ENCODE data around the gene FGF8. TPM values are rescaled to one million over a fixed set of nuclear protein-coding genes. Genes with fewer than 3 reads are reported as not detected.
A peak's percentile ranks its signal among the peaks of the same experiment; 100 is the strongest.

The FGF8 gene, protein sequence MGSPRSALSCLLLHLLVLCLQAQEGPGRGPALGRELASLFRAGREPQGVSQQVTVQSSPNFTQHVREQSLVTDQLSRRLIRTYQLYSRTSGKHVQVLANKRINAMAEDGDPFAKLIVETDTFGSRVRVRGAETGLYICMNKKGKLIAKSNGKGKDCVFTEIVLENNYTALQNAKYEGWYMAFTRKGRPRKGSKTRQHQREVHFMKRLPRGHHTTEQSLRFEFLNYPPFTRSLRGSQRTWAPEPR
- total RNA-seq = not detected

DNA sequence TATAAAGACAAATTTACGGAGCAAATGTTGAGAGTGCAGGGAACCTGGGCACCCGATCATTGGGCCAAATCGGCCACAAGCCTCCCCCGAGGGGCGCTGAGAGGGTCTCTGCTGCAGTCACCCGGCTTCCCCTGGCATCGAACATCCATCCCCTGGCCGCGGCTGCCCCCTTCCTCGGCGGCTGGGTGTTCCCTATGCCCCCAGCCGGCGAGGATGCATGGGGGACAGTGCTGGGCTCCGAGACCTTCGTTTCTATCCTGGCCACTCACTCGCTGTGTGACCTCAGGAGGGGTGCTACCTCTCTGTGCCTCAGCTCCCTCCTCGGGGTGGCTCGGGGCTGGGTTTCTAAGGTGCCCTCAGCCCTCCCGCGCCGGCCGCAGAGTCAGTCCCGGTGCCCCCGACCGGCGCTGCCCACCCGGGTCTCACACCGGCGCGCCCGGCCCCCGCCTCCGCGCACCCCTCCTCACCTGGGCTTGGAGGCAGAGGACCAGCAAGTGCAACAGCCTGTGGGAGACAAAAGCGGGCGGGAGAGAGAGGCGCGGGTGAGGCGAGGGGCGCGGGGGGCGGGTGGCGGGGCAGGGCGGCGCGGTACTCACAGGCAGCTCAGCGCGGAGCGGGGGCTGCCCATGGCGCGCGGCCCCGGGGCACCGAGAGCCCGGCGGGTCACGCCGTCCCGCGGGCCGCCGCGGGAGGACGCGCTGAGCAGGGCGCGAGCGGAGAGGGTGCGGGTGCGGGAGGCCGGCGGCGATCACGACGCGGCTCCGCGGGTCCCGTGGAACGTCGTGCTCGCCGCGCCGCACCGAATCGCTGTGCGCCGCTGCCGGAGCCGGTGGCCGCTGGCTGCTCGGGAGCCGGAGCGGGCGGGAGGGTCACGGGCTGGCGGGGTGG is at the start of gene FGF8:
Gene FGF8, minus strand, starts transcription at position 842 of the 888 bp plus-strand sequence. Its CDS starts 214 bp downstream, at position 628.
- ATAC-seq = no peak
- TF ChIP-seq CTCF (IDR thresholded peaks at IDR 0.05) (no peak), POLR2AphosphoS5 (IDR thresholded peaks at IDR 0.05) (no peak), EP300 (IDR thresholded peaks at IDR 0.05) (no peak)
- H3K9me3 ChIP-seq = no peaks in the 10 kb centered on the region
- WGBS, 2 donors (ENCODE audit: low coverage in 1 of 2) = 0 to 3% methylated on average over 1 to 12 of the region's 98 CpGs
- H3K36me3 ChIP-seq = no peaks in the 10 kb centered on the region
- peaks cover 2 to 57% (median 31%) of the 10 kb centered on the region in 3 donors for H3K4me1 ChIP-seq
- peak within 1 kb of the TSS in 1 of 2 donors; percentile 46 for H3K4me3 ChIP-seq
- H3K27me3 ChIP-seq = peaks cover 97% of the 10 kb centered on the region
- H3K27ac ChIP-seq = no peak within 1 kb of the TSS

GRCh38 chr10:101824736-101825135 is 48.8 kb upstream of the FGF8 start:
- Histone ChIP-seq H3K27ac (no peak overlapping the region), H3K27me3 (no peaks in the 10 kb centered on the region), H3K4me1 (peaks cover 0 to 15% (median under 1%) of the 10 kb centered on the region in 3 donors), H3K4me3 (no peak overlapping the region), H3K9me3 (no peaks in the 10 kb centered on the region), H3K36me3 (peaks cover 0 to 10% of the 10 kb centered on the region in 2 donors)
- TF ChIP-seq CTCF (IDR thresholded peaks at IDR 0.05) (no peak), EP300 (IDR thresholded peaks at IDR 0.05) (no peak), POLR2A (IDR thresholded peaks at IDR 0.05) (no peak), POLR2AphosphoS5 (IDR thresholded peaks at IDR 0.05) (no peak)
- WGBS, 2 donors (ENCODE audit: low coverage in 1 of 2) = 82 to 88% methylated on average over 2 of the region's 2 CpGs
- no peak for ATAC-seq

- Histone ChIP-seq H3K27ac (peak overlapping the region; percentile 55 to 99 (median 97)), H3K36me3 (no peaks in the 10 kb centered on the region), H3K27me3 (no peaks in the 10 kb centered on the region), H3K9me3 (no peaks in the 10 kb centered on the region), H3K4me1 (peaks cover 0 to 33% (median 12%) of the 10 kb centered on the region in 3 donors), H3K4me3 (peak overlapping the region; percentile 95 to 100)
- ATAC-seq = peak; percentile 37
- TF ChIP-seq POLR2AphosphoS5 (IDR thresholded peaks at IDR 0.05) (no peak), EP300 (IDR thresholded peaks at IDR 0.05) (no peak), CTCF (IDR thresholded peaks at IDR 0.05) (no peak), POLR2A (IDR thresholded peaks at IDR 0.05) (no peak)
- 19 to 29% methylated on average over 9 to 10 of the region's 14 CpGs for WGBS, 2 donors (ENCODE audit: low coverage in 1 of 2)
These were observed 43.1 kb upstream of the FGF8 start for GRCh38 chr10:101818872-101819633.

GRCh38 chr10:101818119-101818871 is 42.4 kb upstream of the FGF8 start, which contains the start of gene OGA:
TSS of gene OGA (minus strand) at chr10:101818444. CDS start at chr10:101818022, 422 bp downstream.
- 0 to 1% methylated on average over 11 to 16 of the region's 47 CpGs for WGBS, 2 donors (ENCODE audit: low coverage in 1 of 2)
- H3K27ac ChIP-seq = peak within 1 kb of the TSS; percentile 89 to 99 (median 97)
- TF ChIP-seq POLR2A (IDR thresholded peaks at IDR 0.05) (peak; percentile 89 to 95), CTCF (IDR thresholded peaks at IDR 0.05) (no peak), POLR2AphosphoS5 (IDR thresholded peaks at IDR 0.05) (peak; percentile 97)
- ATAC-seq = peak; percentile 97
- H3K4me1 ChIP-seq = peaks cover 0 to 41% (median 15%) of the 10 kb centered on the region in 3 donors
- no peaks in the 10 kb centered on the region for H3K36me3 ChIP-seq
- H3K4me3 ChIP-seq = peak within 1 kb of the TSS; percentile 95 to 100
- no peaks in the 10 kb centered on the region for H3K27me3 ChIP-seq
- no peaks in the 10 kb centered on the region for H3K9me3 ChIP-seq
